GM18951 (cell line): ENCODE data around the gene ODF2L.

ENCODE experiments used
- POLR2A ChIP-seq: IDR thresholded peaks from 4 replicates; pipeline ENCODE4 v1.6.1; 2011; ENCODE audit warnings: mild to moderate bottlenecking; ENCODE audit not compliant: insufficient read length, insufficient read depth; ENCODE audit errors: extremely low read depth
- in situ Hi-C: fragments of 300-500 bp; cut with MboI; formaldehyde crosslinking; loops from one replicate; pipeline ENCODE4 v1.12.0; 2022; ENCODE audit warnings: low sequenced_read_pairs, mixed read lengths, inconsistent platforms; ENCODE audit not compliant: unreplicated experiment

Gene ODF2L

DNA sequence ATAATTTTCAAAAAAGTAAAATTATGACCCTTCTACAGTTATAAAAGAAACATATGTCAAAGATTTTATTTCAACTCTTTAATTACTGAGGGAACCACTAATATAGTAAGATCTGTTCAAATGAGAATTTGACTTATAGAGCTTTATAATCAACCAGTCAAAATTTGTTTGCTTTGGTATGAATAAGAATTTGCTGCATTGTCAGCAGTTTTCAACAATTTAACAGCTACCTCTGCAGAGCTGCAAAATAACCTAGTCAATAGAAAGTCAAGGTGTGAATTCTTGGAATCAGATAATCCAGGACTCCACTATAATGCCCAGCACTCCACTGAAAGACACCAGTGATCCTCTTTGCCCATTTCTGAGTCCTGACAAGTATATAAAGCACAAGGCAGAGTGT is 78.2 kb downstream of the ODF2L start:
- in situ Hi-C loops, result no loop called here
- TF ChIP-seq POLR2A, result no peak

DNA sequence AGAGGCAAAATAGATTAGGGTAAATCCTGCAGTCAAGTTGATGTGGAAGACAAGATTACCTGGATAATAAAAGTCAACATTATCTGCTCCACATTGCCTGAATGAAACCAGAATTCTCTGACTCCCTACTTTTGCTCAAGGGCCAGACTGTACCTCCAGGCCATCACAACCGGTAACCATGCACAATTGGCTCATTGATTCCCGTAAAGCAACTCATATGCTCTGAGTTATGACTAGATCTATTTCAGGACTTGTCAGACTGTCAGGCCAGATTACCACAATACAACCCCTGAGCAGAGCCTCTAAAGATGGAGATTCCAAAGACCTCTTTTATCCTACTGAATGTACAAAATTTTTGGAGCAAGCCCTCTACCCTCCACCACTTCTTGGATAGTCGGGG is 90.4 kb downstream of the ODF2L start:
- in situ Hi-C loops, result no loop called here

DNA sequence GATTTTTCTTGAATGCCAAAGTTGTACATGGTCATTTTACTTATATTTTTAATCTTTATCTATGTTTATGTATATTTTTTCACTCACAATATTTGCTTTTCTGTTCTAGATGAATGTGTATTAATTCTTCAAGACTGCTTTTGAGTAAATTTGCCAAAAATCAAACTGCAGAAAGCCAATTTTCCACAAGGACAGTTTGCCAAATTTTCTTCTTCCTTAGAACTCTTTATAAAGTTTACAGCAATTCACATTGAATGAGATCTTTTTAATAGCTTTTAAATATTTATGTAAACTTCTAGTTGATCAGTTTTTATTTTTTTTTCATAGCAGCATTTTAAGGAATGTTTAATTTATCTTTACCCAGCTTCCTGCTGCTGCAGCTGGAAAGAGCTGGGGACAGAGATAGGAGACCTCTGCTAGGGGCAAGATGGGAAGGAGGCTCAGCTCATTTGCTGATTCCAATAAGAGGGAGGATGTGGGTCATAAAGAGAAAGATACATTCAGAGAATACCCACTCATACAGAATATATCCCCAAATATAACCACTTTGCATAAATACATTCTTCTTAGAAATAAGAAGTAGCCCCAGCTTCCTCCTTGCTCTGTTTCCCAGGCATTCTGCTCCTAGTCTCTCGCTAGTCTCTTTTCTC is 93.0 kb downstream of the ODF2L start:
- in situ Hi-C loops, result no loop called here
- no peak for TF ChIP-seq POLR2A

More for the DNA sequence above, 90.4 kb downstream of the ODF2L start:
- no peak for TF ChIP-seq POLR2A
